GM18870 (cell line): ENCODE data around the gene MPPED1.
A peak's percentile ranks its signal among the peaks of the same experiment; 100 is the strongest.

Experiments used
- ATAC-seq: cut with Tn5 transposase; IDR thresholded peaks from one replicate; pipeline ENCODE4 v1.9.1; 2021; ENCODE audit warnings: moderate library complexity; ENCODE audit not compliant: unreplicated experiment

MPPED1 gene, protein sequence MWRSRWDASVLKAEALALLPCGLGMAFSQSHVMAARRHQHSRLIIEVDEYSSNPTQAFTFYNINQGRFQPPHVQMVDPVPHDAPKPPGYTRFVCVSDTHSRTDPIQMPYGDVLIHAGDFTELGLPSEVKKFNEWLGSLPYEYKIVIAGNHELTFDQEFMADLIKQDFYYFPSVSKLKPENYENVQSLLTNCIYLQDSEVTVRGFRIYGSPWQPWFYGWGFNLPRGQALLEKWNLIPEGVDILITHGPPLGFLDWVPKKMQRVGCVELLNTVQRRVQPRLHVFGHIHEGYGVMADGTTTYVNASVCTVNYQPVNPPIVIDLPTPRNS

DNA sequence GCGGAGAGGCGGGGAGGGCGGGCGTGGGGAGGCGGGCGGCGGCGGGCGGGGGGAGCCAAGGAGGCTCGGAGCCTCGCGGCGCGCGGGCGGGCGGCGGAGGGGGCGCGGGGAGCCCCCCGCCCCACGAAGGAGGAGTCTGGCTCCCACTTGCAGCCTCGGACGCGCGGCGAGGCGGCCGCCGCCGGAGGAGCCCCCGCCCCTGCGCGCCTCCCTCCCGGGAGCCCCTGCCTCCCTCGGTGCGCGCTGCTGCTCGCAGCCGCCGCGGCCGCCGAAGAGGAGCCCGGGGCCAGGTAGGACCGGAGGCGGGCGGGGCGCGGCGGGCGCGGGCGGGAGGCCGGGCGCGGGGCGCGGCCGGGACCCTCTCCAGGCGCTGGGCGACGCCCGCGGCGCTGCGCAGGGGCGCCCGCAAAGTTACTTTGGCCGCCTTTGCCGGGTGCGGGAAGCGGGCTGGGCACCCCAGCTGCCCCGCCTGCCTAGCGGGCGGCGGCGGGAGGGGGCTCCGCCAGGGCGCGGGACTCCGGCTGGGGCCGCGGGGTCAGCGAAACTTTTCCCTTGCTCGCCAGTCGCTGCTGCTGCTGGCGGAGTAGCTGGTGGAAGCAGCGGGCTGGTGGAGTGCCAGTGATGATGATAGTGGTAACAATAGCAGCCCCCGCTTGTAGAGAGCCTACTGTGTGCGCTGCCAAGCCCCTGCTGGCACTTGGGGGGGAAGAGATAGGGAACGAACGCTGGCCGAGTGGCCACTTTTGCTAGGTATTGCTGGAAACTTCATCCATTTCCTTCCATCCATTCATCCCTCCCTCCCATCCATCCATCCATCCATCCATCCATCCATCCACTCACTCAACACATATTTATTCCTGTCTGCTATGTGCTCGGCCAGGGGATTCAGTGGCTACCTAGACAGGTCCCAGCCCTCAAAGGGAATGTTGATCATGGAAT is at the start of gene MPPED1:
MPPED1 (plus strand) TSS at position 146 of the 939 bp plus-strand sequence. CDS start 12,972 bp downstream, outside the sequence.
- ATAC-seq = no peak

DNA sequence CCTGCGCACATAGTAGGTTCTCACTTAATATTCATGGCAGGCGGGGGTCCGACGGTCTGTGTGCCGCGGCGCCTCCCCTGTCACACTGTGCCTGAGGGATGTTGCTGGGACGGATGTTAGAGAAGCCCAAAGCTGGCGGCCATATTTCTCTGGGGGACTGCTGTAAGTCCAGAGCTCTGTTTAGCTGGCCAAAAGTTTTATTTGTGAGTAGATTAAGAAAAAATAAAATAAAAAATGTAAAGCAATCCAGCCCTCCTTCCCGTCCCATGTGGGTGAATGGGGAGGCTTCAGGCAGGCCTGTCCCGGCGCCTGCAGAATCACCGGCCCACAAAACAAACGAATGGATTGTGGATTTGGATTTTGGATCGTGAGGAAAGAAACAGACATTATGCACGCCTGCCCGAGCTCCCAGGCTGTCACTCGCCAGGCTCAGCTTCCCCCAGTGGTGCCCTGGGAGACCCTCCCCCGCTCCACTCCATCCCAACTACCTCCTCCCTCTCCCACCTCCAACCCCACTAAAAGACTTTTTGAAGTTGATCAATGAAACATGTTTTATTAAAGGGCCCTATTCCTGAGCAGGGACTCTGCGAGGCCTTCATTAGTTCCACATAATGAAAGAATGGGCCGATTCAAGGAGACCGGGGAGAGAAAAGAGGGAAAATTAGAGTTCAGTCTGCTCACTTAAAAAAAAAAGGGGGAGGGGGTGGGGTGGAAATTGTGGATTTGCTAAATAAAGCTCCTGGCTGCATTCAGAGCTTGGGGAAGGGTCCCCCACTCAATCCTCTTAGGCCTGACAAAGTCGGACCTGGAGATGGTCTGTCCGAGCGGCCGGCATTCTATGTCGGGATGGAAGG is 48.3 kb upstream of the MPPED1 start:
- no peak for ATAC-seq

DNA sequence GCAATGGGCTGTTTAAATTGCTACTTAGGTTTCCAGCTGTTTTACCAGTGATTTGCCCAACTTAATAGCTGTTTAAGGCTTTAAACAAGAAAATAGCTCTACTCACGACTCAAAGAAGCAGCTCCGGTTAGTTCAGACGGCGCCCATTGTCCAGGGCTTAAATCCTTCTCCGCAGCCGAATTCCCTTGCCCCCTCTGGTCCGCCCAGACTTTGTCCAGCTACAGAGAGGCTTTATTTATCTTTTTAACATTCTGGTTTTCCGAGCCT is 47.7 kb upstream of the MPPED1 start:
- no peak for ATAC-seq

DNA sequence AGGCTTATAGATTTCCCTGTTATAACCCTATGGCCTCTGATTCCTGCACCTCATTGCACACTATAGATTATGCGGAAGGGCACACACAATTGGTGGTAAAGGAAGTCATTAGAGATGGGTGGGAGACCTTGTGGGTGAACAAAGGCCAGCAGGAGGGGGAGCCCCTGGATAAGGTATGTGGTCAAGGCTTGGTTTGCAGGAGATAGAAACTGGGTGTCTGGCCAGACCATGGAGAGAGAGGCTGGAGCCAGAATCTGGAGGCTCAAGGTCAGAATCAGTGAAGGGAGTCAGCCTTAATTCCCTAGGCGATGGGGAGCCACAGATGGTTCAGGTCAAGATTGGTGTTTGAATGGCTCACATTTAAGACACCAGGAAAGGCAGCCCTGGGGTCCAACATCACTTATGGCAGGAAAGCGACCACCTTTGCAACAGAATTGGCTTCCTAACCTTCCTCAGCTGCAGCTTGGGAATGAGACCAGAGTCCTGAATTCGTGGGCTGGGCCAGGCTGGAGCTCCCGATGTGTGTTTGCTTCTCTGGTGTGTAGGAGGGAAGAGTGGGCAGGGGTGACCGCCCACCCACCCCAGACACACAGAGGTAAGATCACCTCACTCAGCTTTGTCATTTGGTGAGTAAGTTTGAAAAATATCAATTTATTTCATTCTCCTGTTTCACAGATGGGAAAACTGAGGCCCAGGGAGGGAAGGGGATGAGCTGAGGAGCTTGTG is 45.9 kb upstream of the MPPED1 start:
- ATAC-seq = no peak

DNA sequence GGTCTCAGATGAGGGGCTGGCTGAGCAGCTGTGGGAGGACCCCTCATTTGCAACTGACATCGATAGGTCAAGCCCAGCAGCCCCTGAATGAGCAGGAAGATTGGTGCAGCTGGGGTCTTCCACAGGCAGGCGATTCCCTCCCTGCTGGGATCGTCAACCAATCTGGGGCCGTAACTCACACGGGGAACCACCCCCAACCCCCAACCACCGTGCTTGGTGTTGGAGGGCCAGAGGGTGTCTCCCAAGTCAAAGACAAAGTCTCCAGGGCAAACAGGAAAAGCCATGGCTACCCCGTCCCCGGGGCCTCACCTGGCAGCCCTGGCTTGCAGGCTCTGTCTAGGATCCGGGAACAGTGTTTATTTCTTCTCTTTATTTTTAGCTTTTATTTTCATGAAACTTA is 41.8 kb upstream of the MPPED1 start:
- no peak for ATAC-seq

DNA sequence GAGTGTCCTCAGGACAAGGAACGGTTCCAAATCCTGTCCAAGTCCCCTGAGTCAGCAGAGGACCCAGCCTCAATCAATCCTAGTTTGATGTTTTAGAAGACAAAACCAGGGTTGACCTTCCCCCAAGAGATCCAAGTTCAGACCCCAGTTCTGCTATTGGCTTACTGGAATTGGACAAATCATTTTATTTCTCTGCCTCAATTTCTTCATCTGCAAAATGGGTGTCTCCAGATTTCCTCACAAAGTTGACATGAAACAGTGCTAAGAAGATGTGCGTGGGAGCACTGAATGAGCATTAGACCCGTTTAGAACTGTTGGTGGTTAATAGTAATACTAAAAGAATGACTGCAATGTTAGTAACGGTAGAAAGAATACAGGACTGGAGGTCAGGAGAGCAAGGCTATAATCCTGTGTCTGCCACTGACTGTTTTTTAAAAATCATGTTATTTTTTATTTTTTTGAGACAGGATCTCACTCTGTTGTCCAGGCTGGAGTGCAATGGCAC is 35.8 kb upstream of the MPPED1 start:
- ATAC-seq = no peak

DNA sequence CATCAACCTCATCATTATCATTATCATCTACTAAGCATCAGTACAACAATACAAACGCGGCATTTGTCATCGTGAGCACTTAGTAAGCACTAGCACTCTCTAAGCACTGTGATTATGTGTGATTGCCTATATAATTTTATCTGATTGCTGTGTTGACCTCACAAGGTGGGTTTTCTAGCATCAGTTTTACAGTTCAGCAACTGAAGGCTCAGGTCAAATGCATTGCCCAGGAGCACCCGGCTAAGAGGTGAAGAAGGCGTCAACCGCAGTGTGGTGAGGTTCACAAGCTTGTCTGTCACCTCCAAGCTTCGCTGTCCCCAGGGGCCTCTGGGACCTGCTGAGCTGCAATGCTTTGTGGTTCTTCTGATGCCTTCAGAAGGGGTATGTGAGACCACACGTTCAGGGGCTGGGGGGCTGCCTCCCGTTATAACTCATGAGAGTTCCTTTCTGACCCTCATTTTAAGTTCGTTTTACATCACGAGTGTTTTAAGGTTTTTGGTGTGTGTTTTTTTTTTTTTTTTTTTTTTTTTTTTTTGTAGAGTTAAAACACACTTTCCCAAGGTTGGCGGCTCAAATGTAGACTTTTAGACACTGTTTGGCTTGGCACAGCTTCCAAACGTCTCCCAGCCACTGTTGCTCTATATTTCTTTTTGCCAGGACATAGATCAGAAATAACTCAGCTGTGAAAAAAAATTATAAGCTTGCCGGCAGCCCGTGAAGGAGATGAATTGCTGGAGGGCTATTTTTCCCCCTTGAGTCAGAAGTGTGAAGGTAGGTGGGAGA is 34.9 kb upstream of the MPPED1 start:
- ATAC-seq = no peak

DNA sequence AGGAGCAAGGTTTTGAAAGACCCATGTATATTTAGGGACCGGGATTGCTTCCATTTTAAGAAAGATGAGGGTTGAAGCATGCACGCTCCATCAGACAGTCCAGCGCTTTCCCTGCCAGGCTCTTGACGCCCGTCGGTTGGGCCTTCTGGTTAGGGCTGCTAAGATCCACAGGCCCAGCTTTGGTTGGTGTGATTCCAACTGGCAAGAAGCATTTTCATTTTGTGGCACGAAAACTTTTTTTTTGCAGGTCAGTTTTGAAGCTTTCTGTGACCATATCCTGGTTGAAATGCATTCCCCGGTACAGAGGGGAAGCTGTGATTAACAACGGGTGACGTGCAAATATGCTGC is 34.3 kb upstream of the MPPED1 start:
- ATAC-seq = no peak

DNA sequence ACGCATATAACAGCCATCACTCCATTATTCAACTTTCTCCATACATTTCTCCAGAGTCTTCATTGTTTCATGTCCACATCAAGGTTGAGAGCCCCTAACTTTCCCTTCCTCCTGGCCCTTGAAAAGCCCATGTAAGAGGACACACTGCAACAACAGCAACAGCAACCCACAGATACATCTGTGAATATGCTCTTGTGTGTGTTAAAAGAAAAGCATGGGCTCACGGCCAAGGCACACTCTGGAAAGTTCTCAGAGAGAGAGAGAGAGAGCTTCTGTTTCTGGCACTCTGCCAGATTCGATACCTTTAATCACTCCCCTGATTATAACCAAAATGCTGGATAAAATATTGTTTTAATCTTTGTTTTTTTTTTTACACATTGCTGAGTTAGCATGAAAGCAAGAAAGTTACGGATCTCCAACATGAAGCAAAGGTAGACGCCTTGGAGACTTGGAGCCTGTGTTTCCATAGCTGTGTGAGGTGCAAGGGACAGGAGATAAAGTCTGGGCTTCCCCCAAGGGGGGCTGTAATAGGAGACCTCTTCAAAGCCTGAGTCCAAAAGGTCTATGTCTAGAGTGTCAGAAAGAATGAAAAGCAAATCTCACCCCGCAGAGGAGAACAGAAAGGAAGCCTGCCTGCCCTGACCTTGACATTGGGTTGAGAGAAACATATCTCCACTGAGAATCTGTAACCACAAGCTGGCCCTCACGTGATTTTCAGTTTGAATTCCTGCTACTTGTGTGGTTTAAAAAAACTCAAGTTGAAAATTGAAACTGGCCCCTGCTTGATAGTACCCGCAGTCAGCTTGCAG is 33.7 kb upstream of the MPPED1 start:
- ATAC-seq = peak; percentile 77

DNA sequence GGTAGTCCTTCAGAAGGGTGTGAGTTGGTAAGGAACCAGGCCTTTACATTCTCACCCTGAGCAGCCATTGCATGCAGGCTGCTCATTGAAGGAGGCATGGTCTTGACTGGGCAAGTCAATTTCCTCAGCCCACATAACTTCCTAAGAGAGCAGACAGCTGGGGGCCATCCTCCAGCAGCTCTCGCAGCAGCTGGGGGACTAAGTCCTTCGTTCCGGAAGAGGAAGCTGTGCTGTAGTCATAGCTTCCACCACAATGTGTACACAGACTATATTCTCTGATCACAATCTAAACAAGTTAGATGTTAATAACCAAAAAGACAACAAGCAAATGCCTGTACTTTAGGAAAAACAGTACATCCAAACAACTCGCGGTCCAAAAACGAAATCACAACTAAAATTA is 30.1 kb upstream of the MPPED1 start:
- ATAC-seq = no peak

DNA sequence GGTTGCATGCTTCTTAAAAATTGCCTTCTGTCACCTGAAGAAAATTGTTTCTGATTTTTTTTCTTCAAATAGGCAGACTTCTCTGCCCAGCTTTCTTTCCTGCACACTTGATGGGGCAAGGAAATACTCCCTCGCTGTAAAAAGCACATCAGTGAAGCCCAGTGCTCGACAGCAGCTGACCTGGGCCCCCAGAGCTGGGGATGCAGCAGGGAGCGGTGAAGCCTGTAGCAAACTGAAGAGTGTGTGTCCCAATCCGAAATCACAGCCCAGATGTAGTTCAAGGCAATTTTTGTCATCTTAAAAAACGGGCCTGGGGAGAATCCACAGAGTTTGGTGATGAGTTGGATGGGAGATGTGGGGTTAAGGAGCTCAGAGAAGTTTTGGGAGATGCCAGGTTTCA is 27.0 kb upstream of the MPPED1 start:
- ATAC-seq = no peak

DNA sequence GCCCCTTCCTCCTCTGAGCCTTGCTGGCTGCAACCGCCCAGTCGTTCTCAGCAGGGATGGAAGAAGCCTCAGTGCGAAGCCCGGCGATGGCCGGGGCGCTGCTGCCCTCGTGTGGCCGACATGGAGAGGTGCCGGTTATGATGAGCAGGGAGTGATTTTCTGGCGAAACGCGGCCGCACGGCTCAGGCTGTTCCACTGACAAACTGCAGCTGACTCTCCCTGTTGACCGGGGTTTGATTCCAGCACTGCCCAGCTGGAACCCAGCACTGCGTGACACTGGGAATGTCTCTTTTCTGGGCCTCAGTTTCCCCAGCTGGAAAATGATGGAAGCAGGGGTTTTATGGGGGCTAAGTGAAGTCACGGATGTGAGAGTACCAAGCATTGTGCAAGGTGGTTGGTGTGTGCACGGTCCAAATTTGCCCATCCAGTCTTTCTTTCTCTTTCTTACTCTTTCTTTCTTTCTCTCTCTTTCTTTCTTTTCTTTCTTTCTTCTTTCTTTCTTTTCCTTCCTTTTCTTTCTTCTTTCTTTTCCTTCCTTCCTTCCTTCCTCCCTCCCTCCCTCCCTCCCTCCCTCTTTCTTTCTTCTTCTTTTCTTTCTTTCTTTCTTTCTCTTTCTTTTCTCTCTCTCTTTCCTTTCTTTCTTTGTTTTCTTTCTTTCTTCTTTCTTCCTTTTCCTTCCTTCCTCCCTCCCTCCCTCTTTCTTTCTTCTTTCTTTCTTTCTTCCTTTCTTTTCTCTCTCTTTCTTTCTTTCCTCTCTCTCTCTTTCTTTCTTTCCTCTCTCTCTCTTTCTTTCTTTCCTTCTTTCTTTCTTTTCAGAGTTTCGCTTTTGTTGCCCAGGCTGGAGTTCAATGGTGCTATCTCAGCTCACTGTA is 25.8 kb upstream of the MPPED1 start:
- ATAC-seq = no peak

DNA sequence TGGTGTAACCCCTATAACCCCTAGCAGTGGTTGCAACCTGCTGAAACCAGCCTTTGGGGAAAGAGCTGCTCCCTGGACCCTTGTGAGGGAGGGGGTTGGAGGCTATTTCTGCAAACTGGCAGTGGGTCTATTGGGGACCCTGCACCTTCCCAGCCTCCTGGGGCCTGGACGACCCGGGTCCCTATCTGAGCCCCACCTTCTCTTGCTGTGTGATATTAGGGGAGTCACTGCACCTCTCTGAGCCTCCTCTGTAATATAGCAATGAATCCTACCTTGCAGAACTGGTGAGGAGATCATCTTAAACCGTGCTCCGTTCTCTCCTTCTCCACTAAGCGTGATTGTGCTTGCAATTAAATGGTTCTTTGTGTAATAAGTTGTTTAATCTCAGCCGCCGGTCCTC is 24.0 kb upstream of the MPPED1 start:
- ATAC-seq = no peak

DNA sequence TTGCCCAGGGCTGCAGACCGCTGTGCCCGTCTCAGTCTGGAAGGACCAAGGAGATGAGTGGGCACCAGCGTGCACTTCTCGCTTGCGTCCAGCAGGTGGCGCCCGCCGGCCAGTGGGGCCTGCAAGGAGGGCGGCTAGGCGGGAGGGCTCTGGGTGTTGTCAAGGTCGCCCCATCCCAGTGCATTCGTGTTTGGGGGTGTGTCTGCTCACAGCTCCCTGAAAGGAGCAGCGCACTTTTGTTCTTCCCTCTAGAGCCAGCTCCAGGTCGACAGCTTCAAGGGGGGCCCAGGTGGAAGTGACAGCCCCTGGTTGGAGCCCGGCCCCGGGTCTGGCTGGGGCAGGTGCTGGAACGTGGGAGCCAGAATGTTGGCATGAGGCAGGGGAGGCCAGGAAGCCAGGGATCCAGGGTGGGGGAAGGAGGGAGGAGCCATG is 23.4 kb upstream of the MPPED1 start:
- ATAC-seq = no peak

DNA sequence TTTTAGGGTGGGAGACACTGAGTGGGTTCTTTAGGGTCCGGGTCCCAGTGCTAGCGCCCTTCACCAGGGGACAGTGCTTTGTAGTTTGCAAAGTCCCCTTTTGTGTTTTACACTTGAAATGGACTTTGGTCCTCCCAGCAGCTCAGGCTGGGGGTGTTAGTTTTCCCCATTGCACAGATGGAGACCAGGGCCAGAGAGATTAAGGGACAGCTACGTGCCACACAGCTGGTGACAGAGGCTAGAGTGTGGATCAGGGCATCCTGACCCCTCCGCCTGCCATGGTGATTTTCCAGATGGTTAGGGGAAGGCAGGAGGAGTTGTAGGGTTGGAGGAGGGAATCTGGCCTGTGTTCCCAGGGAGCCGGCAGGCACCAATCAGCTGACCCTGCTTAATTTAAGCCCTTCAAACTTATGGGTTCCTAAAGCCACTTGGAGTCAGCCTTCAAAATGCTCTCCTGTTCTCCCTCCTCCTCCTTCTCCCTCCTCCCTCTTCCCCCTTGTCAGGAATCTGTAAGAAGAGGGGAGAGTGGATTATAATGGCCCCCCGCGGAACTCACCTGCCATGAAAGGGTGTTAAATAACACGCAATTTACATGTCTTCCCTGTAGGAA is 22.5 kb upstream of the MPPED1 start:
- no peak for ATAC-seq

DNA sequence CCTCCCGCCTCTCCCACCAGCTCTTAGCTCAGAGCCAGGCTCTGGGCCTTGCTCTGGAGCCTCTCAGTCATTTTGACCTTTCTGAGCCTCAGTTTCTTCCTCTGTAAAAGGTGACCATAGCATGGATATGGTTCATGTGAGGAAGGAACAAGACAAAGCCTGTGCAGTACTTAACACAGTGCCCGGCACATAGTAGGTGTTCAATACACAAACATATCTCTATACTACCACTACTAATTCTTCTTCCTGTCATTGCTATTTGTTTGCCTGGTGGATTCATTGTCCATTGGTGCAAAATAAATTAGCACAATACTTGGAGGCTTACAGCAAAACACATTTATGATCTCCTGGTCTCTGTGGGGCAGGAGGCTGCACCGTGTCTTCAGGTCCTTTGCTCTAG is 21.6 kb upstream of the MPPED1 start:
- ATAC-seq = no peak

DNA sequence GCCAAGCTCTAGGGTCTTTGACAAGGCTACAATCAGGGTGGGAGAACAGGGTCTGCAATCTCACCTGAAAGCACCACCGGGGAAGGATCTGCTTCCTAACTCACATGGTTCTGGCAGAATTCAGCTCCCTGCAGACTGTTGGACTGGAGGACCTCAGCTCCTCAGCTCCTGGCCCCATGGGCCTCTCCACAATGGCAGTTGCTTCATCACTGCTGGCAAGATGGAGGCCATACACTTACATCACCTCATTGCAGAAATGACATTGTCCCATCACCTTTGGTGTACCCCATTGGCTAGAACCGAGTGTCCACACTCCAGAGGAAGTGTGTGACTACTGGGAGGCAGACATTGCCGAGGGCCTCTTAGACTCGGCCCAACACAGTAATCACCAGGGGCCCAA is 20.9 kb upstream of the MPPED1 start:
- no peak for ATAC-seq

DNA sequence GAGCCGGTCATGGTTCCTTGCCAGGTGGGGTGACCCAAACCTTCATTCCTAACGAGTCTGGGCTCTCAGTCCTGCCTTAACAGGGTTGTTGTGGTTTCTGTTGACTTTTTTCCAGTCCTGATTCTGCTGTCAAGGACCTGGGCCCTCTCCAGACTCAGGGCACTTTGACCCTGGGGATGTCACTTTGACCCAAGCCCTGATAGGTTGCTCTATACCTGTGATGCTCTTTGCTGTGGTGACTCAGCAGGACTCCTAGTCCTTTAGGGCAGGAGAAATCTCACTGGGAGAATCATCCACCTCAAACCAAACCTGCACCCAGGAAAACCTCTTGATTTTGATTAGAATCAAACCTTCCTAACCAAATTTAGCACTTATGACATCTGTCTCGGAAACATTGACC is 20.5 kb upstream of the MPPED1 start:
- no peak for ATAC-seq
